Chondrocyte (in vitro differentiated cells): ENCODE results near the gene NELL1. TPM values are rescaled to one million over a fixed set of nuclear protein-coding genes. Genes with fewer than 3 reads are reported as not detected.
"Not testable (repeated sequence)": the region's sequence is repeated elsewhere in the genome, so short reads cannot be mapped to it uniquely, and the experiment has no call there.

Experiments used
- DNase-seq: peaks from one replicate; pipeline ENCODE4 v3.0.0; 2021; ENCODE audit warnings: mixed read lengths, low spot score
- H3K27ac Mint-ChIP-seq: one replicate; pipeline ENCODE4 v1.8.0; 2021; ENCODE audit warnings: mild to moderate bottlenecking, moderate library complexity, mixed read lengths; ENCODE audit not compliant: unreplicated experiment
- H3K27me3 Mint-ChIP-seq: 2 replicates; pipeline ENCODE4 v1.8.0; 2021; ENCODE audit warnings: low read depth, mixed read lengths
- H3K36me3 Mint-ChIP-seq: 2 replicates; pipeline ENCODE4 v1.8.0; 2021; ENCODE audit warnings: low read depth, mixed read lengths
- H3K4me1 Mint-ChIP-seq: 2 replicates; pipeline ENCODE4 v1.8.0; 2021; ENCODE audit warnings: low read depth, mild to moderate bottlenecking, mixed read lengths
- H3K4me3 Mint-ChIP-seq: one replicate; pipeline ENCODE4 v1.8.0; 2021; ENCODE audit warnings: mild to moderate bottlenecking, moderate library complexity, mixed read lengths; ENCODE audit not compliant: unreplicated experiment
- H3K9me3 Mint-ChIP-seq: 2 replicates; pipeline ENCODE4 v1.8.0; 2021; ENCODE audit warnings: low read depth, mixed read lengths
- total RNA-seq: library from RNA; stranded (reverse); gene quantifications from 3 replicates; pipeline ENCODE4 v1.2.1, GENCODE V29; 2021
- TF ChIP-seq, protein P1 (sequence below): fragments of 200-600 bp; sonication (generic); IDR thresholded peaks from 2 replicates; pipeline ENCODE4 v1.5.0; 2021; ENCODE audit warnings: antibody characterized with exemption, mild to moderate bottlenecking, moderate library complexity

NELL1 gene
- total RNA-seq, 1 donor from 2014 or later: not detected

GRCh38 chr11:21133244-21133643 lies 463.9 kb downstream of the NELL1 start:
- no peaks in the 10 kb centered on the region for H3K4me1 Mint-ChIP-seq

DNA sequence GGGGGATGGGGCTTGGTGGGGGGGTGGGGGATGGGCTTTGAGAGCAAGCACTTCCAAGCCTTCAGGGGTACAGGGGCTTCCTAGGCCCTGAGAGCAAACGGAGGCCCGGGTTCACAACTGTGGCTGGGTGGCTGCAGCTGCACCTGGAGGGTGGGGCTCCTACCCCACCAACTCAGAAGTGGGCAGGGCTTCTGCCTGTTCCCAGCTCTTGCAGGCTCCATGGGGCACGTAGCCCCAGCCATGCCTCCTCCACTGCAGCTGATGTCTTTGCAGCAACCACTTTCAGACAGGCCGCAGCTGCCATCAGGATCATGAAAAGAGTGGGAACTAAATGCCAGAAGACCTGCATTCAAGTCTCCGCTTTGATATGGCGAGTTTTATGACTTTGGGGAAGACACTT lies 464.3 kb downstream of the NELL1 start:
- H3K4me1 Mint-ChIP-seq: no peaks in the 10 kb centered on the region
- TF ChIP-seq, protein P1, sequence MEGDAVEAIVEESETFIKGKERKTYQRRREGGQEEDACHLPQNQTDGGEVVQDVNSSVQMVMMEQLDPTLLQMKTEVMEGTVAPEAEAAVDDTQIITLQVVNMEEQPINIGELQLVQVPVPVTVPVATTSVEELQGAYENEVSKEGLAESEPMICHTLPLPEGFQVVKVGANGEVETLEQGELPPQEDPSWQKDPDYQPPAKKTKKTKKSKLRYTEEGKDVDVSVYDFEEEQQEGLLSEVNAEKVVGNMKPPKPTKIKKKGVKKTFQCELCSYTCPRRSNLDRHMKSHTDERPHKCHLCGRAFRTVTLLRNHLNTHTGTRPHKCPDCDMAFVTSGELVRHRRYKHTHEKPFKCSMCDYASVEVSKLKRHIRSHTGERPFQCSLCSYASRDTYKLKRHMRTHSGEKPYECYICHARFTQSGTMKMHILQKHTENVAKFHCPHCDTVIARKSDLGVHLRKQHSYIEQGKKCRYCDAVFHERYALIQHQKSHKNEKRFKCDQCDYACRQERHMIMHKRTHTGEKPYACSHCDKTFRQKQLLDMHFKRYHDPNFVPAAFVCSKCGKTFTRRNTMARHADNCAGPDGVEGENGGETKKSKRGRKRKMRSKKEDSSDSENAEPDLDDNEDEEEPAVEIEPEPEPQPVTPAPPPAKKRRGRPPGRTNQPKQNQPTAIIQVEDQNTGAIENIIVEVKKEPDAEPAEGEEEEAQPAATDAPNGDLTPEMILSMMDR: no peak
- no peak overlapping the region for H3K4me3 Mint-ChIP-seq
- no peak overlapping the region for H3K27ac Mint-ChIP-seq
- H3K36me3 Mint-ChIP-seq: no peaks in the 10 kb centered on the region
- peak; percentile 86 for DNase-seq
- H3K27me3 Mint-ChIP-seq: no peaks in the 10 kb centered on the region
- H3K9me3 Mint-ChIP-seq: no peaks in the 10 kb centered on the region

More at GRCh38 chr11:21133244-21133643, 463.9 kb downstream of the NELL1 start:
- no peaks in the 10 kb centered on the region for H3K27me3 Mint-ChIP-seq
- no peak overlapping the region for H3K27ac Mint-ChIP-seq
- no peaks in the 10 kb centered on the region for H3K9me3 Mint-ChIP-seq
- TF ChIP-seq, protein P1: no peak
- no peak for DNase-seq
- H3K36me3 Mint-ChIP-seq: no peaks in the 10 kb centered on the region
- H3K4me3 Mint-ChIP-seq: no peak overlapping the region

DNA sequence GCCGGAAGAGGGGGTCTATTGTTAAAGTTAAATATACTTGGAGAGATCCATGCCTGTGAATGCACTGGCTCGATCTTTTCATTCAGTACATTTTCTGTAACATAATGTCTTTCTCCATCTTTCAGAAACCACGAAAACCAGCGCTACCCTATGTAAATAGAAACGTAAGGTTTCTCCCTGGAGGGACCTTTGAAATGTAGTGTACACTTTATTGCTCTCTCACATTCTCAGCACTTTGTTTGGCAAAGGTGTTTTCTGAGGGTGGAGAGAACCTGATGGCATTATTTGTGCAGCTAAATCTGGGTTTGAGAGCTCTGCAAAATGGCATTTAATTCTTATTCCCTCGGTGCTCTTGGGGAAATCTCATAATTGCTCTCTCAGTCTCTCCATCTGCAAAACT lies 468.4 kb downstream of the NELL1 start:
- Mint-ChIP-seq H3K36me3 (no peaks in the 10 kb centered on the region), H3K27ac (no peak overlapping the region), H3K4me1 (no peaks in the 10 kb centered on the region), H3K4me3 (no peak overlapping the region), H3K27me3 (no peaks in the 10 kb centered on the region), H3K9me3 (no peaks in the 10 kb centered on the region)
- TF ChIP-seq, protein P1: no peak
- DNase-seq: no peak

GRCh38 chr11:21141557-21141956 lies 472.2 kb downstream of the NELL1 start:
- H3K4me1 Mint-ChIP-seq, H3K9me3 Mint-ChIP-seq, DNase-seq, H3K27me3 Mint-ChIP-seq, H3K4me3 Mint-ChIP-seq, H3K27ac Mint-ChIP-seq, H3K36me3 Mint-ChIP-seq: not testable (repeated sequence)

DNA sequence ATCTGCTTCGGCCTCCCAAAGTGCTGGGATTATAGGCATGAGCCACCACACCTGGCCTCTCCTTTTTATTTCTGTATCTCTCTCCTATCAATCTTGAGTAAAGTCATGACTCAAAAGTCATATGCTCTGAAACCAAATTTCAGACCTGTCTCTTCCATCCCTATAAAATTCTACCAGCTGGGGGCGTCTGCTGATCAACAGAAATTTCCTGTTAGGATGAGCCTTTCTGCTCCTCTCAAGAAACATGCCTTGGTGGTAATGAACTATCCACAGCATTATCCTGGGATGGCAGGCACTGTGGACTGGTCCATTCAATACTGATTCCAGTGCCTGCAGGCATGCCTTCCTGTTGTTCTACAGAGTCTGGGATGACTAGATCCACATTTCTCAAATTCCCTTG lies 472.6 kb downstream of the NELL1 start:
- TF ChIP-seq, protein P1: no peak
- no peaks in the 10 kb centered on the region for H3K27me3 Mint-ChIP-seq
- DNase-seq: no peak
- no peaks in the 10 kb centered on the region for H3K36me3 Mint-ChIP-seq
- H3K4me1 Mint-ChIP-seq: no peaks in the 10 kb centered on the region
- no peaks in the 10 kb centered on the region for H3K9me3 Mint-ChIP-seq
- no peak overlapping the region for H3K4me3 Mint-ChIP-seq
- H3K27ac Mint-ChIP-seq: no peak overlapping the region

DNA sequence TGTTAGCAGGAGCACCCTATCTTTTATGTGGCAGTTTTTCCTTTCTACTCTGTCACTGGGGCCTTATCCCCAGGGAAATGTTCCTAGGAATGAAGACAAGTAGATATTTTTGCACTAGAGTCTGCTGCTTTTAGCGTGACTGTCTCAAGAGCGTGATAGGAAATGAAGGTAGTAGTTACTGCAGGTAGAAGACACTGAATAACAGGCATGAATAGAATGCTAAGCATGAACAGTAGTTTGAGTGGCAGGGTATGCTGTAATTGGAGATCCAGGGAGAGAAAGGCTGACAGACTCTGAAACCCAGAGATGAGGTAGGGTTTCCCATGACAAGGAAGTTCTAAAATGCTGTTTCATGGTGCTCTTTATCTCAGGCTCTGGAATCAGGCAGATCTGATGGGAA lies 475.1 kb downstream of the NELL1 start:
- no peaks in the 10 kb centered on the region for H3K9me3 Mint-ChIP-seq
- no peaks in the 10 kb centered on the region for H3K4me1 Mint-ChIP-seq
- no peak overlapping the region for H3K4me3 Mint-ChIP-seq
- no peak for DNase-seq
- H3K27me3 Mint-ChIP-seq: no peaks in the 10 kb centered on the region
- TF ChIP-seq, protein P1: no peak
- H3K36me3 Mint-ChIP-seq: no peaks in the 10 kb centered on the region
- no peak overlapping the region for H3K27ac Mint-ChIP-seq
